Upper lobe of left lung (tissue), 6 donors: ENCODE results near the gene STK4. TPM values are rescaled to one million over a fixed set of nuclear protein-coding genes. Genes with fewer than 3 reads are reported as not detected.

Experiments used
- ATAC-seq, 2 donors: fragments of 200-7000 bp; cut with Tn5 transposase; one replicate each; pipeline ENCODE4 v1.9.1; 2022; ENCODE audit warnings: mild to moderate bottlenecking in 2 of 2, moderate library complexity in 2 of 2; ENCODE audit not compliant: low FRiP score in 2 of 2
- DNase-seq, 2 donors: peaks; one replicate each; pipeline ENCODE4 v3.0.0-alpha.2; 2019 to 2020
- H3K27ac ChIP-seq, 4 donors: fragments of 200-600 bp; sonication (generic); one replicate each; pipeline ENCODE4 v1.5.1; 2016 to 2019
- H3K27me3 ChIP-seq, 4 donors: fragments of 200-600 bp; sonication (generic); one replicate each; pipeline ENCODE4 v1.5.1; 2017 to 2019
- H3K36me3 ChIP-seq, 4 donors: fragments of 200-600 bp; sonication (generic); one replicate each; pipeline ENCODE4 v1.5.1; 2016 to 2019
- H3K4me1 ChIP-seq, 4 donors: fragments of 200-600 bp; sonication (generic); one replicate each; pipeline ENCODE4 v1.5.1; 2018 to 2019
- H3K4me3 ChIP-seq, 4 donors: fragments of 200-600 bp; sonication (generic); one replicate each; pipeline ENCODE4 v1.5.1; 2017 to 2019; ENCODE audit warnings: mild to moderate bottlenecking in 2 of 4, moderate library complexity in 1 of 4
- H3K9me3 ChIP-seq, 4 donors: fragments of 200-600 bp; sonication (generic); one replicate each; pipeline ENCODE4 v1.5.1; 2018 to 2019
- EP300 ChIP-seq, 4 donors: sonication (generic); formaldehyde crosslinking; IDR thresholded peaks; one replicate each; pipeline ENCODE4 v1.5.1; 2017; ENCODE audit warnings: antibody characterized with exemption in 4 of 4, control low read depth in 2 of 4
- POLR2A ChIP-seq, 4 donors: fragments of 450-650 bp; IDR thresholded peaks; one replicate each; pipeline ENCODE4 v1.5.1; 2016 to 2017; ENCODE audit warnings: antibody characterized with exemption in 4 of 4, mild to moderate bottlenecking in 2 of 4
- POLR2AphosphoS5 ChIP-seq, 2 donors: sonication (generic); formaldehyde crosslinking; IDR thresholded peaks; one replicate each; pipeline ENCODE4 v1.5.1; 2017; ENCODE audit warnings: antibody characterized with exemption in 2 of 2
- WGBS, 2 donors: methylation state at CpG; one replicate each; pipeline ENCODE4 v1.1.5; 2017 to 2018; 5-methylcytosine and 5-hydroxymethylcytosine counted together
- total RNA-seq, 6 donors: library from RNA; depleted of rRNA in 4 of 6; stranded (reverse); fragments of >200 nt in 4 of 6; gene quantifications; one replicate each; pipeline versions ENCODE4 v1.1.0 to v1.2.1, GENCODE V29; 2016 to 2021
- TF ChIP-seq, protein P1 (sequence below), 6 experiments: fragments of 450-650 bp in 4 of 6; fragments of 200-600 bp in 2 of 6; sonication (generic) in 2 of 6; IDR thresholded peaks; one replicate each; pipeline ENCODE4 v1.5.1; 2016 to 2019; ENCODE audit warnings: antibody characterized with exemption in 6 of 6
- donor health status: DM: no; HTN: no; CAD: no; lungs with moderate emphysema.
- donor health status: DM: no; HTN: yes; CAD: no; lungs with severe emphysema.

Gene STK4
- total RNA-seq, 6 donors from 2014 or later = 31.0 to 76.1 (median 44.1) TPM

GRCh38 chr20:45067087-45067486, 100.8 kb downstream of the STK4 start:
- no peaks in the 10 kb centered on the region for H3K9me3 ChIP-seq
- no peak overlapping the region for H3K27ac ChIP-seq
- H3K36me3 ChIP-seq = peaks cover 0 to 12% (median 1%) of the 10 kb centered on the region in 4 donors
- ATAC-seq = no peak
- no peak overlapping the region for H3K4me3 ChIP-seq
- DNase-seq = no peak
- TF ChIP-seq, protein P1, sequence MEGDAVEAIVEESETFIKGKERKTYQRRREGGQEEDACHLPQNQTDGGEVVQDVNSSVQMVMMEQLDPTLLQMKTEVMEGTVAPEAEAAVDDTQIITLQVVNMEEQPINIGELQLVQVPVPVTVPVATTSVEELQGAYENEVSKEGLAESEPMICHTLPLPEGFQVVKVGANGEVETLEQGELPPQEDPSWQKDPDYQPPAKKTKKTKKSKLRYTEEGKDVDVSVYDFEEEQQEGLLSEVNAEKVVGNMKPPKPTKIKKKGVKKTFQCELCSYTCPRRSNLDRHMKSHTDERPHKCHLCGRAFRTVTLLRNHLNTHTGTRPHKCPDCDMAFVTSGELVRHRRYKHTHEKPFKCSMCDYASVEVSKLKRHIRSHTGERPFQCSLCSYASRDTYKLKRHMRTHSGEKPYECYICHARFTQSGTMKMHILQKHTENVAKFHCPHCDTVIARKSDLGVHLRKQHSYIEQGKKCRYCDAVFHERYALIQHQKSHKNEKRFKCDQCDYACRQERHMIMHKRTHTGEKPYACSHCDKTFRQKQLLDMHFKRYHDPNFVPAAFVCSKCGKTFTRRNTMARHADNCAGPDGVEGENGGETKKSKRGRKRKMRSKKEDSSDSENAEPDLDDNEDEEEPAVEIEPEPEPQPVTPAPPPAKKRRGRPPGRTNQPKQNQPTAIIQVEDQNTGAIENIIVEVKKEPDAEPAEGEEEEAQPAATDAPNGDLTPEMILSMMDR (IDR thresholded peaks at IDR 0.05) = no peak
- no peak for TF ChIP-seq POLR2AphosphoS5 (IDR thresholded peaks at IDR 0.05)
- no peak for TF ChIP-seq EP300 (IDR thresholded peaks at IDR 0.05)
- no peak for TF ChIP-seq POLR2A (IDR thresholded peaks at IDR 0.05)
- H3K27me3 ChIP-seq = no peaks in the 10 kb centered on the region
- WGBS, 2 donors = 90 to 94% methylated on average over 4 of the region's 4 CpGs
- H3K4me1 ChIP-seq = peaks cover 0 to 16% (median 3%) of the 10 kb centered on the region in 4 donors

GRCh38 chr20:45067558-45067957, 101.2 kb downstream of the STK4 start:
- no peak for DNase-seq
- no peak overlapping the region for H3K27ac ChIP-seq
- TF ChIP-seq EP300 (IDR thresholded peaks at IDR 0.05) (no peak), POLR2AphosphoS5 (IDR thresholded peaks at IDR 0.05) (no peak), POLR2A (IDR thresholded peaks at IDR 0.05) (no peak)
- TF ChIP-seq, protein P1 (IDR thresholded peaks at IDR 0.05) = no peak
- H3K4me3 ChIP-seq = no peak overlapping the region
- peaks cover 0 to 16% (median 3%) of the 10 kb centered on the region in 4 donors for H3K4me1 ChIP-seq
- H3K9me3 ChIP-seq = no peaks in the 10 kb centered on the region
- 59 to 63% methylated on average over 2 of the region's 2 CpGs for WGBS, 2 donors
- H3K36me3 ChIP-seq = peaks cover 0 to 12% (median 1%) of the 10 kb centered on the region in 4 donors
- H3K27me3 ChIP-seq = no peaks in the 10 kb centered on the region
- no peak for ATAC-seq

DNA sequence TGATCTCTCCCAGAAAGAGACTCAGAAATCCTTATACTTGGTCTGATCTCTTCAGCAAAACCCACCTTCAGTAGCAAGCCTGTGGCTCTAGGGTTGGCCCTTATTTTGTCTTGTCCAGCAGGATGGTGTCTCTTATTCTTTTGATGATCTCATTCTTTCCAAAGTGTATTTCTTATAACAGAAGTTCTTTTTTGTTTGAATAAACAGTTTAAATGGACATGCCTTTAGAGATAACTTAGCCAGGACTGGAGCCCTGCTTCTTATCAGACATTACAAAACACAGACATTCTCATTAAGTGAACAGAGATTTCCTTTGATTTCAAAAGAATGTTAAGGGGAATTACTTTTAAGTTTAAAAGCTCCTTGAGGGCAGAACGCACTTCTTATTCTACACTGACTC, 102.9 kb downstream of the STK4 start:
- no peak overlapping the region for H3K4me3 ChIP-seq
- ATAC-seq (no peak), DNase-seq (no peak)
- H3K4me1 ChIP-seq = peaks cover 0 to 16% (median 3%) of the 10 kb centered on the region in 4 donors
- WGBS, 2 donors = 50 to 78% methylated on average over 1 of the region's 1 CpG
- peaks cover 0 to 27% (median 1%) of the 10 kb centered on the region in 4 donors for H3K36me3 ChIP-seq
- no peak overlapping the region for H3K27ac ChIP-seq
- TF ChIP-seq POLR2AphosphoS5 (IDR thresholded peaks at IDR 0.05) (no peak), EP300 (IDR thresholded peaks at IDR 0.05) (no peak), POLR2A (IDR thresholded peaks at IDR 0.05) (no peak)
- TF ChIP-seq, protein P1 (IDR thresholded peaks at IDR 0.05) = no peak
- no peaks in the 10 kb centered on the region for H3K27me3 ChIP-seq
- H3K9me3 ChIP-seq = no peaks in the 10 kb centered on the region

GRCh38 chr20:45070932-45071632, 104.8 kb downstream of the STK4 start:
- DNase-seq (no peak), ATAC-seq (no peak)
- Histone ChIP-seq H3K27me3 (no peaks in the 10 kb centered on the region), H3K4me1 (peaks cover 0 to 12% (median 3%) of the 10 kb centered on the region in 4 donors), H3K36me3 (peaks cover 3 to 45% (median 16%) of the 10 kb centered on the region in 4 donors), H3K4me3 (no peak overlapping the region), H3K27ac (no peak overlapping the region), H3K9me3 (no peaks in the 10 kb centered on the region)
- 94 to 96% methylated on average over 6 of the region's 6 CpGs for WGBS, 2 donors
- no peak for TF ChIP-seq POLR2A (IDR thresholded peaks at IDR 0.05)
- no peak for TF ChIP-seq POLR2AphosphoS5 (IDR thresholded peaks at IDR 0.05)
- TF ChIP-seq, protein P1 (IDR thresholded peaks at IDR 0.05) = no peak
- TF ChIP-seq EP300 (IDR thresholded peaks at IDR 0.05) = no peak

GRCh38 chr20:45072066-45072465, 105.8 kb downstream of the STK4 start:
- no peak for ATAC-seq
- DNase-seq = no peak
- H3K36me3 ChIP-seq = peaks cover 10 to 55% (median 22%) of the 10 kb centered on the region in 4 donors

More at GRCh38 chr20:45072066-45072465, 105.8 kb downstream of the STK4 start:
- Histone ChIP-seq H3K9me3 (no peaks in the 10 kb centered on the region), H3K27me3 (no peaks in the 10 kb centered on the region), H3K4me3 (no peak overlapping the region), H3K27ac (no peak overlapping the region), H3K4me1 (peaks cover 0 to 12% (median 3%) of the 10 kb centered on the region in 4 donors)
- 64 to 83% methylated on average over 1 of the region's 1 CpG for WGBS, 2 donors
- TF ChIP-seq POLR2AphosphoS5 (IDR thresholded peaks at IDR 0.05) (no peak), POLR2A (IDR thresholded peaks at IDR 0.05) (no peak), EP300 (IDR thresholded peaks at IDR 0.05) (no peak)
- TF ChIP-seq, protein P1 (IDR thresholded peaks at IDR 0.05) = no peak
